Erythroblast (primary cell): ENCODE data around the gene FREM2.

Source experiments
- DNase-seq, 2 experiments: peaks; one replicate each; lab custom pipeline; 2025; lab: John Stamatoyannopoulos, UW
- GATA1 ChIP-seq: IDR thresholded peaks from 2 replicates; pipeline ENCODE4 v1.6.1; 2011; ENCODE audit warnings: low read depth, mild to moderate bottlenecking, control low read depth, low read length, moderate library complexity
- POLR2A ChIP-seq: IDR thresholded peaks from 2 replicates; pipeline ENCODE4 v1.6.1; 2011; ENCODE audit warnings: mild to moderate bottlenecking, low read length

FREM2 gene

DNA sequence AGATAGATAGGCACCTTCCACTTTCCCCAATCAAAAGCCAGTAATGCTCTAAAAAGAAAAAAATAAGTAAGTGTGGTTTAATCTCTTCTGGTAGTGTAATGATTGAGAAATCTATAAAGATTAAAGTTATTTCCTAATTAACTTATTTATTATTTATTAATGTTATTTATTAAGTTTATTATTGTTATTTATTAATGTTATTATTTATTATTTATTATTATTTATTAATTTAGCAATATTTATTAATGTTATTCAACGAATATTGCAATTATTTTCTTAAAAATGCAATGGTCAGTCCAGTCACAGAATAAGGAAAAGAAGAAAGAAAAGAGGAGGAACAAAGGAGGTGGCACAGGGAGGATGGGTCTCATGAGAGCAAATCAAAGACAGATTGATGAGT lies 100.7 kb downstream of the FREM2 start:
- TF ChIP-seq POLR2A (no peak), GATA1 (no peak)
- no peak for DNase-seq

DNA sequence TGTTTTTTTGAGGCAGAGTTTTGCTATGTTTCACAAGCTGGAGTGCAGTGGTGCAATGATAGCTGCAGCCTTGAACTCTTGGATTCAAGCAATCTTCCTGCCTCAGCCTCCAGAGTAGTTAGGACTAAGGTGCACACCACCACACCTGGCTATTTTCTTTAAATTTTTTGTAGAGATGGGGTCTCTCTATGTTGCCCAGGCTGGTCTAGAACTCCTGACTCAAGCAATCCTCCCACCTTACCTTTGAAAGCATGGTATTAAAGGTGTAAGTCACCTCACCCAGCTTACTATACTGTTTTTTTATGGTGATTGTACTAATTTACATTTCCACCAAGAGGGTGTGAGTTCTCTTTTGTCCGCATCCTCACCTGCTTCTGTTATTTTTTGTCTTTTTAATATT lies 110.0 kb downstream of the FREM2 start:
- TF ChIP-seq POLR2A (no peak), GATA1 (no peak)
- DNase-seq: no peak

- no peak for DNase-seq
- no peak for TF ChIP-seq POLR2A
- TF ChIP-seq GATA1: no peak
These were observed 116.7 kb downstream of the FREM2 start for GRCh38 chr13:38803531-38803930.

DNA sequence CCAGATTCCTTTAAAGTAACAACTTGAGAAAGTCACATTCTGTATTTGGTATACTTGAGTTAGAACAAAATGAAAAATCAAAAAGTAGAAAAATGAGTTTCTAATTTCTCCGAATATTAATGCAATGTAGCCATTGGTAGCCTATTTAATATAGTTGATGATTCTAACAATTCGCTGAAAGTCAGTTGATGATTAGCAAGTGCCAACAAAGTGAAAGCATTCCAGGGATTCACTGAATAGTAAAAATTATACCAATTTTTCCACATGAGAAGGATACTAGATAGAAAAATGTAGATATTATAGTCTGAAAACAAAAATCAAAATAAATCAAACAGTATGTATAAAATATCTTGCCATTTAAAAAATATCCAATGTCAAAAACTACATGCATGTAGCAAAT lies 117.2 kb downstream of the FREM2 start:
- no peak for DNase-seq
- TF ChIP-seq GATA1: no peak
- no peak for TF ChIP-seq POLR2A

- DNase-seq: no peak
- no peak for TF ChIP-seq GATA1
- no peak for TF ChIP-seq POLR2A
These were observed 117.7 kb downstream of the FREM2 start for GRCh38 chr13:38804536-38804935.

DNA sequence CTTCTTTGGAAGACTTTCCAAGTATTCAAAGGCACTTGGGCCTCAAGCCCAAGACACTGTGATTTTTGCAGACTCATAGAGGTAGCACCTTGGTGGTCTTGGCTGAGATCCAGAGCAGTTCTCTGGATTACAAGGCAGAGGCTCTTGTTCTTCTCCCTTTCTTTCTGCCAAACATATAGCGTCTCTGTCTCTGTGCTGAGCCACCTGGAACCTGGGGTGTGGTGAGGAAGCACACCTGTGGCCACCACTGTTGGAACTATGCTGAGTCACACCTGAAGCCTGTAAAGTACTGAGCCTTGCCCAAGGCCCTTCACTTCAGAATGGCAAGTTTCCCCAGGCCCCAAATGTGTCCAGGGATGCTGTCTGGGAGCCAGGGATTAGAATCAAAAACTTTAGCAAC lies 127.5 kb downstream of the FREM2 start:
- TF ChIP-seq POLR2A (no peak), GATA1 (no peak)
- DNase-seq: no peak

GRCh38 chr13:38819053-38819452 lies 132.2 kb downstream of the FREM2 start:
- no peak for DNase-seq
- TF ChIP-seq GATA1 (no peak), POLR2A (no peak)

GRCh38 chr13:38819596-38819995 lies 132.7 kb downstream of the FREM2 start:
- DNase-seq: no peak
- TF ChIP-seq GATA1 (no peak), POLR2A (no peak)

DNA sequence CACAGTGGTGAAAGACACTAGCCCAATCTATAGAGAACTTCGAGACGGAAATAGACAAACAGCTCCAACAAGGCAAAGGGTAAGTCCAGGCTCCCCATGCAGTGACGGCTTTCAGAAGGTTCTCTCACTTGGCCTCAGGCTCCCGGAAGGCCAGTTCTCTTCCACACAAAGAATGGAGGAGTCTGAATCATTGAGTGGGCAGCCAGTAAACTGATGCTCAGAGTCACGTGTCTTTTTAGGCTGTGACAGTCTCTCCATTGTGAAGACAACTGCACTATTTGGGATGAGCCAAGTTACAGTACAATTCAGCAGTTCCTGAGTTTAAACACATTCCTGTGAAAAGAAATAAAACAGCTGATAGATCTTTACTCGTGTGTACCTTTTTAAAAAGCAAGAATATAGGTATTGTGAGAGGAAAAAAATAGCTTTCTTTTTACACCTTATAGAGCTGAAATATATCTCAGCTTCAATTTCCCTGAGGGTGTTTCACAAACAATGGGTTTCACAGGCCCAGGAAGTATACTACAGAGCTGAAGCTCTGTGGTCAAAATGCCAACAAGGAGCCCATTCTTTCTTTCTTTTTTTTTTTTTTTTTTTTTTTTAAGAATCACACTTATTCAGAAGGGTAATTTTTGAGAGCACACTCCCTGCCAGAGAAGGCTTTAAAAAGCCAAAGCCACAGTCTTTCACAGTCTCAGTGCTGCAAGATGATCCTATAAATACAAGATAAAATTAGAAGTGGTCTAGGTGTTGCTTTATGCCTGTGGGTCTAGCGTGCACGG lies 135.1 kb downstream of the FREM2 start:
- DNase-seq: no peak
- TF ChIP-seq GATA1: no peak
- TF ChIP-seq POLR2A: no peak

DNA sequence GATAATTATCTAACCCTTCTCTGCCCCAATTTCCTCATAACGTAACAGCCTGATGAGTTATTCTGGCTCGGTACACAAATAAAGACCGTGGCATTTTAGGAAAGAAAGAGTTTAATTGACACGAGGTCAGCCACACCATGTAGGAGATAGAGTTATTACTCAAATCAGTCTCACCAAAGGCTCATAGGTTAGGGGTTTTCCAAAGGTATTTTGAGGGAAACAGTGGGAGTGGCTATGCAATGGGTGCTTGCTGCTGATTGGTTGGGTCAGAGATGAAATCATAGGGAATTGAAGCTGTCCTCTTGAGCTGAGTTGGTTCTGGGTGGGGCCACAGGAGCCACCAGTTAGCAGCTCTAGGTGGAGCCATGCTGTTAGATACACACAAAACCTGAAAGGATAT lies 137.5 kb downstream of the FREM2 start:
- DNase-seq: no peak
- TF ChIP-seq POLR2A (no peak), GATA1 (no peak)

DNA sequence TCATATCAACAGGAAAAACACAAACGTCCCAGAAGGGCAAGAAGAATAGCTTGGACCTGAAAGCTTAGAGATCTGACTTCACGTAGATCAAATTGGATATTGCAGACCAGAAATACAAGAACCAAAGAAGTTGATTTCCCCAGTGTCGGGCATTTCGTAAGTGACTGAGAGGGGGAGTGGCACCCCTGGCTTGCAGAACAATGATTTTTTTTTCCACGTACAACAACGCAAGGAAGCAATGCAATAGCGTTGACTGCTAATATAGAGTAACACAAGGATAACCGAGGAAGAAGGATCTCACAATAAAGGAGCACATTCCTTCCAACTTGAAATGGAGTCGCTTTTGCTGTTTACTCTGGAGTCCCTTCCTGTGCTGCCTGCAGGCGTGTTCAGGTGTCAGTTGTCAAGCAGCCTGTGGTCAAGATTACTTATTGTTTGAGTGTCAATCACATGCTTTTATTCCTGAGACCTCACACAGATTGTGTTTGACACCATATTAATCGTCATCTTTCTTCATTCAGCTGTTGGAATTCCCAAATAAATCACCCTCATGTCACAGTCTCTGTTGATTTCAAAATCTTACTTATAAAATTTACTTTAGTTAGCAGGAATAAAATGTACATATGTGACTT lies 139.4 kb downstream of the FREM2 start:
- TF ChIP-seq POLR2A (no peak), GATA1 (no peak)
- DNase-seq: no peak

DNA sequence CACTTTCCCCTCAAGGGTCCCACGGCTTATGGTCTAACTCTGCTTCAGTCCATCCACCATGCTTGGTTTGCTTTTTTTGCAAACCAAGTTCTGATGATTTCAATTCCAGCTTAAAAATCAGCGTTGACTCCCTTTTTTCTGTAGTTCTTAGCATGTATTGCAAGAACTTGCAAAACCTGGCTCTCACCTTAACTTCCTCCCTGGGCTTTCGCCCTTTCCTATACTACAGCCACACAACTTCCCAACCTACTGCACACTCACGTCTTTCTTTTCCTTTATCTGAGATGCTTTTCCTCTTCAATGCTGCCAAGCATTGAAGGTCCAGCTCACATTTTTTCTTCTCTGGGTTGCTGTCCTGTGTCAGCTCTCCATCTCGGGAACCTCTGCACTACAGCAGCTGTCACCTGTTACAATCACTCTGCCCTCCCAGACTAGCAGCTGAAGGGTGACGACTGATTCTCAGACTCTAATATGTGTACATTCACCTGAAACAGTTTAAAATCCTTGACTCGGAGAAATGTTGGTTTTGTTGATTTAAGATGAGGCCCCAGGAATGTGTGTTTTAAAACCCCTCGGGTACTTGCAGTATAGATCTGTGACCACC lies 143.7 kb downstream of the FREM2 start:
- DNase-seq: no peak
- TF ChIP-seq GATA1 (no peak), POLR2A (no peak)

- TF ChIP-seq POLR2A (no peak), GATA1 (no peak)
- DNase-seq: no peak
These were observed 157.7 kb downstream of the FREM2 start for GRCh38 chr13:38844581-38844980.

DNA sequence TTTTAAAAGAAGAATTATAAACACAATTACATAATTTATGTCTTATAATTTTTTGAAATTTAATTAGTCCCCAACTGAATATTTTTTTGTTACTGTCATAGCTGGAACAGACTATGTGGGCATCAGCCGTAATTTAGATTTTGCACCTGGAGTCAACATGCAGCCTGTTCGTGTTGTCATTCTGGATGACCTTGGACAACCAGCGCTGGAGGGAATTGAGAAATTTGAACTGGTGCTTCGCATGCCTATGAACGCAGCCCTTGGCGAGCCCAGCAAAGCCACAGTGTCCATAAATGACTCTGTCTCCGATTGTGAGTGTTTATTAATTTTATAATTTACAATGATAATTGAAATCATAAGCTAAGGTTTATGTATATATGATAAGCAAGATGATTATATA lies 161.5 kb downstream of the FREM2 start:
- no peak for DNase-seq
- TF ChIP-seq POLR2A (no peak), GATA1 (no peak)
